Activated T-helper 1 cell treated with anti-CD3 and anti-CD28 coated beads, Interleukin-12 subunit alpha, Interleukin-12 subunit beta, Interleukin-2, Interleukin-4 antibody, amounts not matched to agents 30 ng/mL and 10 ng/mL and 1 ng/mL, durations not matched to agents 14 hours and 24 hours and 36 hours (primary cell): ENCODE data around the gene REELD1. TPM values are rescaled to one million over a fixed set of nuclear protein-coding genes. Genes with fewer than 3 reads are reported as not detected.

Experiments used
- DNase-seq: peaks from one replicate; pipeline ENCODE4 v3.0.0; 2021; ENCODE audit warnings: low spot score
- H3K27ac Mint-ChIP-seq: one replicate; pipeline ENCODE4 v1.8.0; 2021; ENCODE audit warnings: mild to moderate bottlenecking, mixed read lengths
- H3K27me3 Mint-ChIP-seq: one replicate; pipeline ENCODE4 v1.8.0; 2022; ENCODE audit warnings: mild to moderate bottlenecking, moderate library complexity, mixed read lengths; ENCODE audit not compliant: insufficient read depth
- H3K36me3 Mint-ChIP-seq: one replicate; pipeline ENCODE4 v1.8.0; 2021; ENCODE audit warnings: low read depth, mixed read lengths
- H3K4me1 Mint-ChIP-seq: one replicate; pipeline ENCODE4 v1.8.0; 2021; ENCODE audit warnings: low read depth, mixed read lengths
- H3K4me3 Mint-ChIP-seq: one replicate; pipeline ENCODE4 v1.8.0; 2021; ENCODE audit warnings: mild to moderate bottlenecking, moderate library complexity, mixed read lengths
- H3K9me3 Mint-ChIP-seq: one replicate; pipeline ENCODE4 v1.8.0; 2021; ENCODE audit warnings: mixed read lengths
- intact Hi-C: fragments of 100-400 bp; cut with micrococcal nuclease; formaldehyde crosslinking; loops from one replicate; pipeline ENCODE4 v1.15.1; 2024
- total RNA-seq: library from RNA; stranded (reverse); gene quantifications from 2 replicates; pipeline ENCODE4 v1.2.3, GENCODE V29; 2022

The REELD1 gene
- total RNA-seq = 0.22 TPM in 1 of 2 replicates, not detected in the other

DNA sequence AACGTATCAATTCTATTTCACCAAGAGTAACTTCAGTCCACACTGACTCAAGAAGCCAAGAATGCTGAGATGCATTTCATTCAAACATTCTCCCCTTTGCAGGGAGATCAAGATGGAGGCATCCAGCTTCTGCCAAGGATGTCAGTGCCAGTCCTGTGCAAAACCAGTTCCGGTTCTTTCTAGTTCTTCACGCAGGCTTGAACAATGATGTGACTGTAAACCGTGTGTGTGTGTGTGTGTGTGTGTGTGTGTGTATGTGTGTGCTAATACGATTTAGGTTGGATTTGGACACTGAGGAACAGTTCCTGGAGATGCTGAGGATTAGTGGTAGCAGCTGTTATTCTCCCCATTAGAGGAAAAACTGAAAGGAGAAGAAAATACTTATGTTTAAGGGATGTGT, at the start of gene REELD1:
Gene REELD1, plus strand, starts transcription at position 301 of the 400 bp plus-strand sequence. CDS start 2,415 bp downstream, outside the sequence.
- intact Hi-C loops = no loop called here
- H3K36me3 Mint-ChIP-seq = no peaks in the 10 kb centered on the region
- peaks cover 2% of the 10 kb centered on the region for H3K27me3 Mint-ChIP-seq
- H3K4me1 Mint-ChIP-seq = no peaks in the 10 kb centered on the region
- H3K27ac Mint-ChIP-seq = no peak within 1 kb of the TSS
- H3K9me3 Mint-ChIP-seq = no peaks in the 10 kb centered on the region
- H3K4me3 Mint-ChIP-seq = no peak within 1 kb of the TSS
- no peak for DNase-seq

GRCh38 chr4:146165221-146165620, 49.1 kb upstream of the REELD1 start:
- Mint-ChIP-seq H3K36me3 (no peaks in the 10 kb centered on the region), H3K27me3 (no peaks in the 10 kb centered on the region), H3K4me1 (no peaks in the 10 kb centered on the region), H3K9me3 (peaks cover 7% of the 10 kb centered on the region), H3K4me3 (no peak overlapping the region), H3K27ac (no peak overlapping the region)
- DNase-seq = no peak
- intact Hi-C loops = no loop called here

DNA sequence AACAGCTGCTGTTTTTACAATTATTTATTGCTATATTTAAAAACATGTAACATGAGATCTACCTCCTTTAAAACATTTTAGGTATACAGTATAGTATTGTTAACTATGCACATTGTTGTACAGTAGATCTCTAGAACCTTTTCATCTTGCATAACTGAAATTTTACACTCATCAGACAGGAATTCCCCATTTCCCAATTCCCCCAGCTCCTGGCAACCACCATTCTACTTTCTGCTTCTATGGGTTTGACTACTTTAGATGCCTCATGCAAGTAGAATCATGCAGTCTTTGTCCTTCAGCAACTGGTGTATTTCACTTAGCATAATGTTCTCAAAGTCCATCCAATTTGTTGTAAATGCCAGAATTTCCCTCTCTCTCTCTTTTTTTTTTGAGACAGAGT, 48.5 kb upstream of the REELD1 start:
- Mint-ChIP-seq H3K36me3 (no peaks in the 10 kb centered on the region), H3K4me1 (no peaks in the 10 kb centered on the region), H3K27me3 (no peaks in the 10 kb centered on the region), H3K9me3 (peaks cover 6% of the 10 kb centered on the region), H3K4me3 (no peak overlapping the region), H3K27ac (no peak overlapping the region)
- no peak for DNase-seq
- intact Hi-C loops = no loop called here

DNA sequence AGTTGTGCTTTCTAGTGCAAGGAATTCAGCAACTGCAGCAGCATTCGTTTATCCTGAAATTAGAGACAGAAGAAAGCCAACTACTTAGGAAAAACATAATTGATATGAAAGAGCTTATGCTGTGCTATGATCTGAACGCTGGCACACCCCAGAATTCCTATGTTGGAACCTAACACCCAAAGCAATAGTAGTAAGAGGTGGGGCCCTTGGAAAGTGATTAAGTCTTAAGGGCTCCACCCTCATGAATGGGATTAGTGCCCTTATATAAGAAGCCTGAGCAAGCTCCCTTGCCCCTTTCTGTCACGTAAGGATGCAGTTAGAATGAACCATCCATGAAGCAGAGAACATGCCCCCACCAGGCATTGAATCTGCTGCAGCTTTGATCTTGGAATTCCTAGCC, 44.2 kb upstream of the REELD1 start:
- DNase-seq = no peak
- Mint-ChIP-seq H3K36me3 (no peaks in the 10 kb centered on the region), H3K27ac (no peak overlapping the region), H3K9me3 (no peaks in the 10 kb centered on the region), H3K27me3 (no peaks in the 10 kb centered on the region), H3K4me1 (peaks cover under 1% of the 10 kb centered on the region), H3K4me3 (no peak overlapping the region)
- intact Hi-C loops = no loop called here

GRCh38 chr4:146175541-146176453, 38.5 kb upstream of the REELD1 start, which contains the start of gene LSM6:
Gene LSM6 (plus strand): TSS chr4:146175718. CDS start chr4:146182922, 7,204 bp downstream.
- peak within 1 kb of the TSS; percentile 88 for H3K4me3 Mint-ChIP-seq
- peaks cover 40% of the 10 kb centered on the region for H3K4me1 Mint-ChIP-seq
- no peaks in the 10 kb centered on the region for H3K27me3 Mint-ChIP-seq
- intact Hi-C loops = loop anchor here (1.0 to 5.0 kb wide), 12 partner anchors 21 to 993 kb away; partner anchors contain the start of genes MMAA, OTUD4, SLC10A7 and SMAD1
- H3K36me3 Mint-ChIP-seq = peaks cover 5% of the 10 kb centered on the region
- H3K27ac Mint-ChIP-seq = peak within 1 kb of the TSS; percentile 81
- no peaks in the 10 kb centered on the region for H3K9me3 Mint-ChIP-seq
- peak; percentile 77 for DNase-seq

GRCh38 chr4:146176891-146177290, 37.4 kb upstream of the REELD1 start:
- H3K27me3 Mint-ChIP-seq = no peaks in the 10 kb centered on the region
- DNase-seq = no peak
- no peaks in the 10 kb centered on the region for H3K9me3 Mint-ChIP-seq
- peaks cover 43% of the 10 kb centered on the region for H3K4me1 Mint-ChIP-seq
- intact Hi-C loops = loop anchor here (1.0 to 5.0 kb wide), 6 partner anchors 220 to 995 kb away; partner anchors contain the start of genes OTUD4 and SLC10A7
- H3K27ac Mint-ChIP-seq = peak overlapping the region; percentile 32
- peak overlapping the region; percentile 88 for H3K4me3 Mint-ChIP-seq
- peaks cover 7% of the 10 kb centered on the region for H3K36me3 Mint-ChIP-seq

DNA sequence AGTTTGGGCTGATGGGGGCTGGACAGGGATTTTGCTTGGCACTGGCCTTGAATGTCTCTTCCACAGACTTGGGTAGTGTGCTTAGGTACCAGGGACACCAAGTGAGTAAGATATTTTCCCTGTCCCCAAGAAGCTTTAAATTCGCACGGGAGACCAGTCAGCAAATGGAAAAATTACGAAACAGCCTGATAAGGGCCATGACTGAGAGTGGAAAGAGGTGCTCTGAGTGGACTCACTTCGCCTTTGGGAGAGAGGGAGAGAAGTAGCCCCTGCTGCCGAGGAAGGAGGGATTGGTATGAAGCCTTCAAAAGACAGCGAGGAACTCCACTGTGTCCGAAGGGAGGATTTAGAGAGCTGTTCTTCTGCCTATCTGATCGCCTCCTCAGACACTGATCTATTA, 36.2 kb upstream of the REELD1 start:
- DNase-seq = no peak
- no peak overlapping the region for H3K27ac Mint-ChIP-seq
- H3K9me3 Mint-ChIP-seq = no peaks in the 10 kb centered on the region
- intact Hi-C loops = loop anchor here (5.0 kb wide), 5 partner anchors 221 to 996 kb away; partner anchors contain the start of genes OTUD4 and SLC10A7
- no peak overlapping the region for H3K4me3 Mint-ChIP-seq
- peaks cover 43% of the 10 kb centered on the region for H3K4me1 Mint-ChIP-seq
- H3K27me3 Mint-ChIP-seq = no peaks in the 10 kb centered on the region
- H3K36me3 Mint-ChIP-seq = peaks cover 8% of the 10 kb centered on the region

DNA sequence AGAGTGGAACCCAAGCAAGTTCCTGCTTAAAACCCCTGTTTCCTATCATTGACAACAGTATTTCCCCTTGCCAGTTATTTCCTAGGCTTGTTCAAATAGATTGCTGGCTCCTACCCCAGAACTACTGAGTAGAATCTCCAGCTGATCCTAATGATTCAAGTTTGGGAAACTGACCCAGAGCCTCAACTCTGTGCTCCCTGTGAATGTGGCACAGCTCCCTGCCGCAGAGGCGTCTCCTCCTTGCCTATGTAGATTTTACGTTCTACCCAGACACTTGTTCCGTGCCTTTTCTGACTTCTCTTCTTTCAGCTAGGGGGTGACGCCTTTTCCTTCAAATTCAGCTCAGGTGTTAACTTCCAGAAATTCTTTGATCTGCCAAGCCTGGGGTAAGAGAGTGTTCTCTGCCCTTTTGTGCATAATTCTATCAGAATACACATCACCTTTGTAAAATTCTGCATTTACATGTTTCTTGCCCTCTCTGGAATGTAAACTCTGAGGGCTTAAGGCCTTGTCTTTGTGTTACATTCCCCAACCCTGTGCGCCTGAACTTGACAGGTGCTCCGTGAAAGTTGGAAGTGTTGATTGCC, 34.5 kb upstream of the REELD1 start:
- Mint-ChIP-seq H3K36me3 (peaks cover 10% of the 10 kb centered on the region), H3K4me1 (peaks cover 45% of the 10 kb centered on the region), H3K4me3 (no peak overlapping the region), H3K9me3 (no peaks in the 10 kb centered on the region), H3K27me3 (no peaks in the 10 kb centered on the region), H3K27ac (no peak overlapping the region)
- no peak for DNase-seq
- intact Hi-C loops = loop anchor here (5.0 kb wide), 5 partner anchors 223 to 998 kb away; partner anchors contain the start of genes OTUD4 and SLC10A7

GRCh38 chr4:146182443-146182842, 31.9 kb upstream of the REELD1 start:
- peaks cover 35% of the 10 kb centered on the region for H3K4me1 Mint-ChIP-seq
- H3K4me3 Mint-ChIP-seq = no peak overlapping the region
- no peaks in the 10 kb centered on the region for H3K9me3 Mint-ChIP-seq
- H3K27me3 Mint-ChIP-seq = no peaks in the 10 kb centered on the region
- DNase-seq = no peak
- H3K36me3 Mint-ChIP-seq = peaks cover 17% of the 10 kb centered on the region
- no peak overlapping the region for H3K27ac Mint-ChIP-seq
- intact Hi-C loops = no loop called here

DNA sequence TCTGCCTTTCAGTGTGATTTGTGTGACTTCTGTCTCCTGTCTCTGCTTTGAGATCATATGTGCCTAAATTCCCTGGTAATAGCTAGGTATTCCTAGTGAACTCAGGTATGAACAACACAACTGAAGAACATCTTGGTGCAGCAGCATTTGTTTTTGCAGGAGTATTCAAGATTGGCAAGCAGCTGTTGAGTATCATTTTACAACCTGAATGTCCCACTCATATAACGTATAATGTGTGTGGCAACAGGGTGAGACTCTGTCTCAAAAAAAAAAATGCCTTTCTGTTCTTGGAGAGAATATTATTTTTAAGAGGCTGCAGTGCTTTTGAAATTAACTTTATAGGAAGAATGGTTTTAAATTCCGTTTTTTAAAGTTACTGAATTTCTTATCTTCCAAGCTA, 31.1 kb upstream of the REELD1 start:
- DNase-seq = no peak
- Mint-ChIP-seq H3K4me3 (no peak overlapping the region), H3K27me3 (no peaks in the 10 kb centered on the region), H3K27ac (no peak overlapping the region), H3K4me1 (peaks cover 31% of the 10 kb centered on the region), H3K9me3 (no peaks in the 10 kb centered on the region), H3K36me3 (peaks cover 15% of the 10 kb centered on the region)
- intact Hi-C loops = no loop called here

DNA sequence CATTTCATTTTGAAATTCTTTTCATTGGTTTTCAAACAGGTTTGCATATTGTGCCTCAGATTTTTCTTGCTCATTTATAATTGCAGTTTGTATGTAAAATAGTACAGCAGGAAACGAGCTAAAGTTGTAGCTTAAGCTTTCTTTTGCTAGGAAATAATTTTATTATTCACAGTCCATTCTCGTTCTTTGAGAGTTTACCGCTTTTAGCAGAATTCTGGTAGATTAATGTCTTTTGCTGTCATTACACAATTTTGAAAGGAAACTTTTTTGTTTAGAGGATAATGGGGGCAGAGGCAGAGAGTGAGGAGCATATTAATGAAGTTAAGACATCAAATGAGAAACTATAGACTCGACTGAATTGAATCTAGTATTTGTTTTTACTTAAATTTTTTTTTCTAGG, 28.3 kb upstream of the REELD1 start:
- no peaks in the 10 kb centered on the region for H3K27me3 Mint-ChIP-seq
- no peak for DNase-seq
- peaks cover 8% of the 10 kb centered on the region for H3K4me1 Mint-ChIP-seq
- H3K36me3 Mint-ChIP-seq = peaks cover 19% of the 10 kb centered on the region
- H3K9me3 Mint-ChIP-seq = no peaks in the 10 kb centered on the region
- H3K4me3 Mint-ChIP-seq = no peak overlapping the region
- intact Hi-C loops = no loop called here
- H3K27ac Mint-ChIP-seq = no peak overlapping the region

DNA sequence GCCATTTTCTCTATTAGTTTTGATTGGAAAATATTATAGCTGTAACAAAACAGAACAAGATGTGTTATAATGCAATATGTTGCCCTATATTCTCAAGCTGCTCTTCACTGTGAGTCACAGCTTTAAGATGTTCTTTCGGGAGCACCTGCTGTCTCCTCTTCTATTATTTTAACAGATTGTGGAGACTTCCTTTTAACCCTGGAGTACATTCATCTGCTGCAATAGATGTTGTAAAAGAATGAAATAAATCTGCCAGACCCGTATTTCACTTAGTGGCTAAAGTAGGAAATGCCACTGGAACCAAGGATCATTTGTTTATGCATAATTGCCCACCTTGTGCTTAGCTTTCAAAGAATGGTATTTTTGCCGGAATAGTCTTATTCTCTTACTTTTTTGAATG, 27.7 kb upstream of the REELD1 start:
- no peak for DNase-seq
- Mint-ChIP-seq H3K4me3 (no peak overlapping the region), H3K9me3 (no peaks in the 10 kb centered on the region), H3K4me1 (peaks cover 8% of the 10 kb centered on the region), H3K27ac (peak overlapping the region; percentile 21), H3K27me3 (no peaks in the 10 kb centered on the region), H3K36me3 (peaks cover 24% of the 10 kb centered on the region)
- intact Hi-C loops = no loop called here

GRCh38 chr4:146190456-146190855, 23.9 kb upstream of the REELD1 start:
- no peaks in the 10 kb centered on the region for H3K9me3 Mint-ChIP-seq
- no peaks in the 10 kb centered on the region for H3K27me3 Mint-ChIP-seq
- DNase-seq = no peak
- no peak overlapping the region for H3K4me3 Mint-ChIP-seq
- H3K4me1 Mint-ChIP-seq = peaks cover under 1% of the 10 kb centered on the region
- intact Hi-C loops = no loop called here
- peaks cover 23% of the 10 kb centered on the region for H3K36me3 Mint-ChIP-seq
- H3K27ac Mint-ChIP-seq = no peak overlapping the region
